ENCODE data around the gene CLCN7. TPM values are rescaled to one million over a fixed set of nuclear protein-coding genes. Genes with fewer than 3 reads are reported as not detected.

The CLCN7 gene
- total and polyA plus RNA-seq, 2 of the 8 experiments (the other 6 are each of a cell fraction or from before 2014, with no cell fraction given): 38.6 to 81.5 TPM

GRCh38 chr16:1431497-1432270, 43.1 kb downstream of the CLCN7 start (continued):
- no peak for TF ChIP-seq HDAC2 (IDR thresholded peaks at IDR 0.05; ENCODE audit: borderline replicate concordance in 1 of 2, low read depth in 2 of 2, low read length in 2 of 2)
- no peak for TF ChIP-seq POLR2AphosphoS5 (IDR thresholded peaks at IDR 0.05; ENCODE audit: low read depth, low read length)
- no peak for TF ChIP-seq KDM4A (IDR thresholded peaks at IDR 0.05; ENCODE audit: low read depth, low read length, severe bottlenecking)
- TF ChIP-seq SP2 (IDR thresholded peaks at IDR 0.05; ENCODE audit: low read length): no peak
- no peak for TF ChIP-seq EGR1 (IDR thresholded peaks at IDR 0.05; ENCODE audit: borderline replicate concordance, low read depth, low read length)
